Measurements from ENCODE around the gene ZFTA. TPM values are rescaled to one million over a fixed set of nuclear protein-coding genes. Genes with fewer than 3 reads are reported as not detected.

Gene ZFTA
- polyA plus RNA-seq, 1 donor (not counting 4 experiments of a cell fraction or from before 2014, with no cell fraction given), result 4.6 TPM

DNA sequence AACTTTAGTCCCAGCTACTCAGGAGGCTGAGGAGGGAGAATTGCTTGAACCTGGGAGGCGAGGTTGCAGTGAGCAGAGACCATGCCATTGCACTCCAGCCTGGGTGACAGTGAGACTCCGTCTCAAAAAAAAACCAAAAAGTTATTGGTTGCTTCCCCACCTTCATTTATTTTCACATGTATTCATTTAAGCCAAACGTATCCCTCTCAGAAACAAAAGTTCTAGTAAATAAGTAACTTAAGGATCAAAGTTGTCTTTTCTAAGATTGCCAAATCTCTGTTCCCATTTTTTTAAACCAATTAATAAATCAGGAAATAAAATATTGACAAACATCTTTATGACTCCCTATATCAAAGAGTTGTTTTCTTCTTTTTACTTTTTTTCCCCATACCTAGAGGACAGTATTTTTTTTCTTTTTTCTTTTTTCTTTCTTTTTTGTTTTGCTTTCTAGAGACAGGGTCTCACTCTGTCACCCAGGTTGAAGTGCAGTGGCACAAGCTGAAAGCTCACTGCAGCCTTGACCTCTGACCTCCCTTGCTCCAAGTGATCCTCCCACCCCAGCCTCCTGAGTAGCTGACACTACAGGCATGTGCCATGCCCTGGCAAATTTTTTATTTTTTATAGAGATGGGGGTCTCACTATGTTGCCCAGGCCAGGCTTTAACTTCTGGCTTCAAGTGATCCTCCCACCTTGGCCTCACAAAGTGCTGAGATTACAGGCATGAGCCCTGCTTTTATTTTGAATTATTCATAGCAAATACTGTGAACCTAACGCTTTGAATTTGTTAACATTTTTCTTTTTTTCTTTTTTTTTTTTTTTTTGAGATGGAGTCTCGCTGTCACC is 11.4 kb downstream of the ZFTA start:
- no peak overlapping the region for H3K9ac ChIP-seq (ENCODE audit: control insufficient read depth, extremely low read depth, insufficient read depth, low read length)
- FAIRE-seq (no peak), DNase-seq (ENCODE audit: low read depth, low spot score) (no peak)
- dilution Hi-C loops (cut with MboI; ENCODE audit: extremely low pct_ligation_motif_present, low sequenced_read_pairs), result no loop called here
- no peak overlapping the region for H3K4me2 ChIP-seq (ENCODE audit: control insufficient read depth, extremely low read depth, insufficient read depth, low read depth, low read length)
- TF ChIP-seq, protein P1, sequence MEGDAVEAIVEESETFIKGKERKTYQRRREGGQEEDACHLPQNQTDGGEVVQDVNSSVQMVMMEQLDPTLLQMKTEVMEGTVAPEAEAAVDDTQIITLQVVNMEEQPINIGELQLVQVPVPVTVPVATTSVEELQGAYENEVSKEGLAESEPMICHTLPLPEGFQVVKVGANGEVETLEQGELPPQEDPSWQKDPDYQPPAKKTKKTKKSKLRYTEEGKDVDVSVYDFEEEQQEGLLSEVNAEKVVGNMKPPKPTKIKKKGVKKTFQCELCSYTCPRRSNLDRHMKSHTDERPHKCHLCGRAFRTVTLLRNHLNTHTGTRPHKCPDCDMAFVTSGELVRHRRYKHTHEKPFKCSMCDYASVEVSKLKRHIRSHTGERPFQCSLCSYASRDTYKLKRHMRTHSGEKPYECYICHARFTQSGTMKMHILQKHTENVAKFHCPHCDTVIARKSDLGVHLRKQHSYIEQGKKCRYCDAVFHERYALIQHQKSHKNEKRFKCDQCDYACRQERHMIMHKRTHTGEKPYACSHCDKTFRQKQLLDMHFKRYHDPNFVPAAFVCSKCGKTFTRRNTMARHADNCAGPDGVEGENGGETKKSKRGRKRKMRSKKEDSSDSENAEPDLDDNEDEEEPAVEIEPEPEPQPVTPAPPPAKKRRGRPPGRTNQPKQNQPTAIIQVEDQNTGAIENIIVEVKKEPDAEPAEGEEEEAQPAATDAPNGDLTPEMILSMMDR (optimal IDR thresholded peaks at IDR 0.05 in 1 of 3, IDR thresholded peaks at IDR 0.05 in 1 of 3, conservative IDR thresholded peaks at IDR 0.05 in 1 of 3; ENCODE audit: extremely low read depth in 1 of 3, insufficient read depth in 2 of 3, low read length in 3 of 3), result no peak
- TF ChIP-seq EZH2 (IDR thresholded peaks at IDR 0.05; ENCODE audit: low read length), result no peak
- no peak overlapping the region for H3K4me3 ChIP-seq (ENCODE audit: control insufficient read depth in 2 of 3, extremely low read depth in 1 of 3, insufficient read depth in 2 of 3, low read depth in 1 of 3, low read length in 3 of 3)
- H3K36me3 ChIP-seq (ENCODE audit: control insufficient read depth in 2 of 2, extremely low read depth in 1 of 2, insufficient read depth in 2 of 2, low read length in 2 of 2), result peaks cover 6% of the 10 kb centered on the region in 2 experiments
- no peaks in the 10 kb centered on the region for H3K27me3 ChIP-seq (ENCODE audit: control insufficient read depth, extremely low read depth, insufficient read depth, low read length)
- no peak overlapping the region for H3K27ac ChIP-seq (ENCODE audit: control insufficient read depth, insufficient read depth, low read length)
- no peaks in the 10 kb centered on the region for H3K9me3 ChIP-seq (ENCODE audit: control insufficient read depth, low read depth, low read length)
- no peaks in the 10 kb centered on the region for H3K4me1 ChIP-seq (ENCODE audit: control insufficient read depth, extremely low read depth, insufficient read depth, low read length)
- peaks cover 4% of the 10 kb centered on the region for H4K20me1 ChIP-seq (ENCODE audit: control insufficient read depth, extremely low read depth, insufficient read depth, low read length)
- no peaks in the 10 kb centered on the region for H3K79me2 ChIP-seq (ENCODE audit: control insufficient read depth, insufficient read depth, low read length)
- no peak overlapping the region for H2AFZ ChIP-seq (ENCODE audit: control insufficient read depth, low read length)
- H3K9me1 ChIP-seq (ENCODE audit: control insufficient read depth, extremely low read depth, insufficient read depth, low read length), result no peaks in the 10 kb centered on the region

DNA sequence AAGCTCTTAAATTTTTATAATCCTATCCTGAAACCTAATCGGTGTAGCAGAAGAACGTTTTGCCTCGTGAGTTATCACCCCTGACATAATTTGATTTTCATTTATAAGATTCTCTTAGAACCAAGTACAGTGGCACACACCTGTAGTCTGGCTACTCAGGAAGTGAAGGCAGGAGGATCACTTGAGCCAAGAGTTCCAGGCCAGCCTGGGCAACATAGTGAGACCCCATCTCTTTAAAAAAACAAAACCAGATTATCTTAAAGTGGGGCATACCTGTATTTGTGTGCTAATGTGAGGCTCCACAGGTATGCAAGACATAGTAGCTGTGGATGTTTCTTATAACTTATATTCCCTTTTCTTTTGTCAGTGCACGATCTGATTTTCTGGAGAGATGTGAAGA is 19.0 kb downstream of the ZFTA start:
- Histone ChIP-seq H3K4me2 (ENCODE audit: control insufficient read depth, extremely low read depth, insufficient read depth, low read depth, low read length) (no peak overlapping the region), H3K9me3 (ENCODE audit: control insufficient read depth, low read depth, low read length) (no peaks in the 10 kb centered on the region), H3K79me2 (ENCODE audit: control insufficient read depth, insufficient read depth, low read length) (no peaks in the 10 kb centered on the region), H3K4me3 (ENCODE audit: control insufficient read depth in 2 of 3, extremely low read depth in 1 of 3, insufficient read depth in 2 of 3, low read depth in 1 of 3, low read length in 3 of 3) (no peak overlapping the region), H3K9ac (ENCODE audit: control insufficient read depth, extremely low read depth, insufficient read depth, low read length) (no peak overlapping the region), H2AFZ (ENCODE audit: control insufficient read depth, low read length) (no peak overlapping the region), H4K20me1 (ENCODE audit: control insufficient read depth, extremely low read depth, insufficient read depth, low read length) (no peaks in the 10 kb centered on the region), H3K9me1 (ENCODE audit: control insufficient read depth, extremely low read depth, insufficient read depth, low read length) (no peaks in the 10 kb centered on the region), H3K36me3 (ENCODE audit: control insufficient read depth in 2 of 2, extremely low read depth in 1 of 2, insufficient read depth in 2 of 2, low read length in 2 of 2) (peaks cover 7 to 8% of the 10 kb centered on the region in 2 experiments), H3K4me1 (ENCODE audit: control insufficient read depth, extremely low read depth, insufficient read depth, low read length) (no peaks in the 10 kb centered on the region), H3K27ac (ENCODE audit: control insufficient read depth, insufficient read depth, low read length) (no peak overlapping the region), H3K27me3 (ENCODE audit: control insufficient read depth, extremely low read depth, insufficient read depth, low read length) (no peaks in the 10 kb centered on the region)
- dilution Hi-C loops (cut with MboI; ENCODE audit: extremely low pct_ligation_motif_present, low sequenced_read_pairs), result no loop called here
- TF ChIP-seq, protein P1 (optimal IDR thresholded peaks at IDR 0.05 in 1 of 3, IDR thresholded peaks at IDR 0.05 in 1 of 3, conservative IDR thresholded peaks at IDR 0.05 in 1 of 3; ENCODE audit: extremely low read depth in 1 of 3, insufficient read depth in 2 of 3, low read length in 3 of 3), result no peak
- no peak for TF ChIP-seq EZH2 (IDR thresholded peaks at IDR 0.05; ENCODE audit: low read length)
- no peak for DNase-seq (ENCODE audit: low read depth, low spot score)
- FAIRE-seq, result no peak
